IMR-90 (cell line): Measurements from ENCODE around the gene CRYBA2.

Experiments used
- BHLHE40 ChIP-seq: fragments of 150-350 bp; IDR thresholded peaks from 2 replicates; pipeline ENCODE4 v1.6.1; 2016; ENCODE audit warnings: mild to moderate bottlenecking, low read depth, low read length
- CEBPB ChIP-seq: IDR thresholded peaks from 2 replicates; pipeline ENCODE4 v1.6.1; 2012; ENCODE audit warnings: low read depth, low read length, improper control_type of control experiment
- CTCF ChIP-seq: conservative IDR thresholded peaks from 2 replicates; pipeline ENCODE4 v1.5.1; 2012; ENCODE audit warnings: mild to moderate bottlenecking, low read depth, low read length, improper control_type of control experiment
- ELK1 ChIP-seq: fragments of 150-350 bp; IDR thresholded peaks from 2 replicates; pipeline ENCODE4 v1.6.1; 2016; ENCODE audit warnings: low read depth, mild to moderate bottlenecking, low read length, moderate library complexity, borderline replicate concordance
- FOS ChIP-seq: fragments of 150-350 bp; IDR thresholded peaks from 2 replicates; pipeline ENCODE4 v1.6.1; 2016; ENCODE audit warnings: low read depth, low read length
- MAFK ChIP-seq: IDR thresholded peaks from 2 replicates; pipeline ENCODE4 v1.6.1; 2012; ENCODE audit warnings: low read depth, low read length, improper control_type of control experiment
- MAZ ChIP-seq: IDR thresholded peaks from 2 replicates; pipeline ENCODE4 v1.6.1; 2012; ENCODE audit warnings: low read depth, mild to moderate bottlenecking, low read length, improper control_type of control experiment, moderate library complexity, borderline replicate concordance
- POLR2A ChIP-seq: IDR thresholded peaks from 2 replicates; pipeline ENCODE4 v1.6.1; 2012; ENCODE audit warnings: mild to moderate bottlenecking, low read depth, low read length
- RAD21 ChIP-seq: IDR thresholded peaks from 2 replicates; pipeline ENCODE4 v1.6.1; 2012; ENCODE audit warnings: low read length, improper control_type of control experiment
- RCOR1 ChIP-seq: IDR thresholded peaks from 2 replicates; pipeline ENCODE4 v1.6.1; 2012; ENCODE audit warnings: mild to moderate bottlenecking, low read length, improper control_type of control experiment; ENCODE audit not compliant: insufficient replicate concordance
- SMC3 ChIP-seq: fragments of 150-350 bp; IDR thresholded peaks from 2 replicates; pipeline ENCODE4 v1.6.1; 2016; ENCODE audit warnings: low read depth, mild to moderate bottlenecking, antibody characterized with exemption, low read length, moderate library complexity

DNA sequence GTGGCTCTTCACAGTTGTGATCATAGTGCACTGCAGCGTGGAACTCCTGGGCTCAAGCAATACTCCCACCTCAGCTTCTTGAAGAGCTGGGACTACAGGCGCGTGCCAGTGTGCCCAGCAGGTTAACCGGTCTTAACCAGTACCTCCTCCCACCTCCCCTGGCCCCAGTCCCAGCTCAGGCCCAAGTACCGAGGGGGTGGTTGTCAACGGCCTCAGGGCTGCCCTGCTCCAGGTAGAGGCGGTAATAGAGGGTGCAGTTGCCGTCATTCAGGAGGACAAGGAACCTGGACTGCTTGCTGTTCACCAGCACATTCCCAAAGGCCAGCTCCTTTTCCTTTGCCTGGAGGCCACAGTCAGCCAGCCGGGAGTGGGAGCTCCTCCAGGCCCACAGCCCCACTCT, 28.4 kb upstream of the CRYBA2 start:
- TF ChIP-seq RAD21 (no peak), POLR2A (no peak), CTCF (no peak), MAZ (no peak), SMC3 (no peak), FOS (no peak), RCOR1 (no peak), BHLHE40 (no peak), CEBPB (no peak), MAFK (no peak), ELK1 (no peak)
